GM12875 (cell line): ENCODE measurements around the gene TBC1D24.

Source experiments
- H3K4me3 ChIP-seq: one replicate; pipeline ENCODE4 v1.5.1; 2011; ENCODE audit warnings: low read depth, low read length, control low read depth
- TF ChIP-seq, protein P1 (sequence below): IDR thresholded peaks from 2 replicates; pipeline ENCODE4 v1.5.1; 2011; ENCODE audit warnings: low read depth, mild to moderate bottlenecking, control low read depth, inconsistent platforms, low read length, moderate library complexity, borderline replicate concordance; ENCODE audit not compliant: insufficient read depth

Gene TBC1D24

DNA sequence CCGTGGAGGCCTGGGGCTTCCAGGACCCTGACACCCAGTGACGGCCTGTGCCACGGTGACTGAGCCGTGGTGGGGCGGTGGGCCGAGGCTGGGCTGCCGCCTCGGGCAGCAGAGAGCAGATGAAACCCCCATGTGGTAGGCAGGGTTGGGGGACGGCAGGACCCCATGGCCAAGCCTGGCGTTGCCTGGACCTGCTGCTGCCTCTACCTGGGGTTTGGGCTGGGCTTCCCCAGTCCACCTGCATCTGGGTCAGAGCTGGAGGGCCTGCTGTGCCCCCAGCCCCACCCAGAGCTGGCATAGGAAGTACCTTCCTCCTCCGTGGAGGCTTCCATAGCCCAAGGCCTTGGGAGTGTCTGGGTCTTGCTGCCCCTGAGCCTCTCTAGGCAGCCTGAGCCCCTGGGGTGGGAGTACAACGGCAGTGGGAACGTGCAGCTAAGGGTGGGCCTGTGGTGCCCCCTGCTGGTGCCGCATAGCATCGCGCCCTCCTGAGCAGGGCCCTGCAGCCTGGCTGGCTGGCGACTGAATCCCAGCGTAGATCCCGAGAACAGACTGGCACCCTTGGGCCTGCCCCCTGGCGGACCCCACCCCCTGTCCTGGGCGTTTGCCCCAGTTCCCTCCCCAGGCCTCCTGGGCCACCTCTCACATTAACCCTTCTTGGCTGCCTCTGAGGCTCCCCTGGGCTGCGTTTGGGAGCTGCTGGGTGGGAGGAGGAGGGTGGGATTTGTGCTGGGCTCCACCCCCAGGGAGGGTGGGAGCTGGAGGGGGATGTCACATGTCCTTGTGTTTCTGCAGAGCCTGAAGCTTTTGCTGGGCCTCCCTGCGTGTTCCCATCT is 26.2 kb downstream of the TBC1D24 start:
- no peak overlapping the region for H3K4me3 ChIP-seq
- TF ChIP-seq, protein P1, sequence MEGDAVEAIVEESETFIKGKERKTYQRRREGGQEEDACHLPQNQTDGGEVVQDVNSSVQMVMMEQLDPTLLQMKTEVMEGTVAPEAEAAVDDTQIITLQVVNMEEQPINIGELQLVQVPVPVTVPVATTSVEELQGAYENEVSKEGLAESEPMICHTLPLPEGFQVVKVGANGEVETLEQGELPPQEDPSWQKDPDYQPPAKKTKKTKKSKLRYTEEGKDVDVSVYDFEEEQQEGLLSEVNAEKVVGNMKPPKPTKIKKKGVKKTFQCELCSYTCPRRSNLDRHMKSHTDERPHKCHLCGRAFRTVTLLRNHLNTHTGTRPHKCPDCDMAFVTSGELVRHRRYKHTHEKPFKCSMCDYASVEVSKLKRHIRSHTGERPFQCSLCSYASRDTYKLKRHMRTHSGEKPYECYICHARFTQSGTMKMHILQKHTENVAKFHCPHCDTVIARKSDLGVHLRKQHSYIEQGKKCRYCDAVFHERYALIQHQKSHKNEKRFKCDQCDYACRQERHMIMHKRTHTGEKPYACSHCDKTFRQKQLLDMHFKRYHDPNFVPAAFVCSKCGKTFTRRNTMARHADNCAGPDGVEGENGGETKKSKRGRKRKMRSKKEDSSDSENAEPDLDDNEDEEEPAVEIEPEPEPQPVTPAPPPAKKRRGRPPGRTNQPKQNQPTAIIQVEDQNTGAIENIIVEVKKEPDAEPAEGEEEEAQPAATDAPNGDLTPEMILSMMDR = peak; percentile 99

DNA sequence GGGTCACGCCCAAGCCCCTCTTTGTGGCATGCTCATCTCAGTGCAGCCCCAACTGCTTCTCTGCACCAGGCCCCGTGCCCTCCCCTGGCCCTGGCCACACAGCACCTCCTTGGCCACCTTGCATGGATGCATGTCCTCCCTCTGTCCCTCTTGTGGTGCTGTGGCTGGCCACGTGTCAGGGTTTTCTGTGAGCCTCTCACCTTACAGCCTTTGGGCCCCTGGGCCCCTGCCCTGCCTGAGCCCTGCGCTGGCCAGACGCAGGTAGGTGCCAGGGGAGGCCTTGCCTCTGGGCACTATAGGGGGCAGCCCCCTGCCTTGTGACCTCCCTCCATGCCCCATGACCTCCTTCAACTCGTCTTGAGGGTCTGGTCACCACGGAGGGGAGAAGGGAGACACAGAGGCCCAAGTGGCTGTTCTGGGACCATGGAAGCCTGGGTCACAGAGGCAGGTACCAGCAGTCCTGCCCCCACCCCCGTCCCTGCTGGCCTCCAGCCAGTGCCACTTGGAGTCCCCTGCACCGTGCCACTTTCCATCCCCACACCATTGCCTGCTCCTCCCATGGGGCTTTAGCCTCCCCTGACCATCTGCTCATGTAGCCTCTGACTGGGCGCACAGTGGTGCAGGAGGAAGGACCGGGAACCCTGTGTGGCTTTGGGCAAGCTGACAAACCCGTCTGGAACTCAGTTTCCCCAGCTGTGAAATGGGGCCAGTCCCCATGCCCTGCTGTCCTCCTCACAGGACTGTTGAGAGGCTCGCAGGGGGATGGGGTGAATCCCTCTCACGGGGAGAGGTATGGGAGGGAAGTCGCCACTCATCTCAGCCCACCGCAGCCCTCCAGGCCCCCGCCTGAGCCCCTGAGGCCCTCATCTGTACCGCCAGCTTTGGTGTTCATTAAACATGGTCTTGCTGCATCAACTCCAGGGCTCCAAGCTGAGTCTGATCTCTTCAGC is 27.3 kb downstream of the TBC1D24 start:
- no peak overlapping the region for H3K4me3 ChIP-seq
- TF ChIP-seq, protein P1 = no peak

DNA sequence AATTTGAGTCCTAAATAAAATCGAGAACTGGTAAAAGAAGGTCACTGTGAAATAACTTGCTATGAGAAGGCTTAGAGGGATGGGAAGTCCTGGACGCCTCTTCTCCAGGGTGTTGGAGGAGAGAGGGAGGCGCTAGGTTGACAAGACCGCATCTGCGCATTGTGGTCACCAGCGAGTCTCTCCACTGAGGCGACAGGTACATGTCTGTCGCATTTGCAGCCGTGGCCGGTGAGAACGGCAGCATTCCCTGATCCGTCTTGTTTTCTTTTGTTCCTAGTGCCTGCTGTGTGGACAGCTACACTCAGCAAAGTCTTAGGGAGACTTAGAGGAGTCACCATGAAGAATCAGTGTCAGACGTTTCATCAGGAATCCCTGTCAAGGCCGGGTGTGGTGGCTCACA is 30.8 kb downstream of the TBC1D24 start:
- no peak overlapping the region for H3K4me3 ChIP-seq
- TF ChIP-seq, protein P1 = no peak

DNA sequence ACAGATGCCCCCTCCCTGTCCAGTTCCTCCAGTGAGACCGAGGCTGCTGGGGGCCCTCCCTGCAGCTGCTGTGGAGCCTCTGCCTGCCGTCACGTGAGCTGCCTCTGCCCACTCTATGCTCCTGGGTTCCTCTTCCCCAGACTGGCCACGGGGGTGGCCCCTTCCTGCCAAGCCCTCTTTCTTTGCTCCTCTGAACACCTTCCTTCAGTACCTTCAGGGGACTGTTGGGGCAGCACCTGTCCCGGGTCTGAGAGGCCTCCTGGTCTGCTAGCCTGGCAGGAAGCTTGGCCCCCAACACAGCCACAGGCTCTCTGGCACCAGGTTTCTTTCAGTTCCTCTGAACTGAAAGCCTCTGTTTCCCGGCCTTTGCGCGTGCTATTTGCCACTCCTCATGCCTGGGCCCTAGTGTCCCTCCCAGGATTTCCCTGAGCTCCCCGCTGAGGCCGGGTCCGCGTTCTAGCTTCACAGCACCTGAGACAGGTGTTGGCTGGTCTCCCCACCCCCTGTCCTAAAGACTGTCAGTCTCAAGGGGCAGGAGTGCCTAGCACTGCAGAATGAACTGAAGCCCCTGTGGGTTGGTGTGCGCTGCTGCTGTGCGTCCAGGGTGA is 32.2 kb downstream of the TBC1D24 start:
- TF ChIP-seq, protein P1 = 0 out of 2 replicates have a peak, but pooled peaks have one; percentile 22
- no peak overlapping the region for H3K4me3 ChIP-seq

DNA sequence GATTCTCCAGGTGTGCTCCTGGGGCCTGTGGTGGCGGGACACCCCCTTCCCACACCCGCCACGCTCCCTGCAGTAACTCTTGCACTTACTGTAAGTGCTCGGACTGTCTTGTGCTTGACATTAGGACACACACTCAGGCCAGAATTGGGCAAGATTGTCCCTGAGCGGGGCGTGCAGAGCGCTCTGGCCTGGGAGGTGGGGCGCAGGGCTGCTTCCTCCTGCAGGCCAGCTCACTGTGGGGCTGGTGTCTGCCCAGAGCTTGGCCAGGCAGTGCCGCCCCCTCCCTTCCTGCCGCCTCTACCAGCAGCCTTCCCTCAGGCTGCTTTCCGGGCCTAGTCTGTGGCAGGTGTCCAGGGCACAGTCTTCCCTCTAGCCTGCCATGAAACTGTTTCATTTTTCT is 32.7 kb downstream of the TBC1D24 start:
- H3K4me3 ChIP-seq = no peak overlapping the region
- TF ChIP-seq, protein P1 = no peak

DNA sequence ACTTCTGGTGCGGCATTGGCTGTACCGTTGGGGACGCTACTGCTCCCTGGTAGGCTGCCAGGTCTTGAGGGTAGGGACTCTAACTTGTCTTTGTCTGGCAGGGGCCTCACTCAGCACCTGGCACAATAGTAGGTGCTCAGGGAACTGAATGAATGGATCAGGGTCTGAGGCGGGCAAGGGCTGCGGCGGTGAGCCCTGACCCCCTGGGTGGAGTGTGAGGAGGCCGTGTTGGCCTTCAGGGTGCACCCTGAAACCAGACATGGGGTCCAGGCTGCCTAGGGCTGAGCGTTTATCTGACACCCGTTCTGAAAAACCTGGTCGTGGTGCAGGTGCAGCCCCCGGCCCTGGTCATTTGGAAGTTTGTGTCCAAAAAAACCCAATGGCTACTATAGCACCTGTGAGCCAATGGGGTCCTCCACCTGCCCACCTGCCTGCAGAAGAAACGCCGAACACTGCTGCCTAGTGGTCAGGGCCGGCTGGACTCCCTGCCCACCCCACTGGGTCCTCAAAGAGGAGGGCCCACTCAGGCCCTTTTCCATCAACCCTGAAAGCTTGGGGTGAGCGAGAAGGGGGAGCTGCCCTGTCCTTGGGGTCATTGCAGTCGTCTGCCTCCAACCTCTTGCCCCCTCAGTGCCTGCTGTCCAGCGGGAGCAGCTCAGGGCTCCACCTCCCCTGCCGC is 33.9 kb downstream of the TBC1D24 start:
- no peak overlapping the region for H3K4me3 ChIP-seq
- TF ChIP-seq, protein P1 = no peak
